GM20000 (cell line): ENCODE results near the gene TIE1.

ENCODE experiments used
- DNase-seq: peaks from one replicate; pipeline ENCODE4 v3.0.0; 2012; ENCODE audit warnings: low spot score
- CTCF ChIP-seq: IDR thresholded peaks from 2 replicates; pipeline ENCODE4 v1.5.1; 2012; ENCODE audit warnings: mild to moderate bottlenecking, control low read depth; ENCODE audit errors: extremely low read depth, missing control alignments

The TIE1 gene

GRCh38 chr1:43294761-43295160 lies 6.0 kb upstream of the TIE1 start:
- no peak for TF ChIP-seq CTCF
- DNase-seq, result no peak

DNA sequence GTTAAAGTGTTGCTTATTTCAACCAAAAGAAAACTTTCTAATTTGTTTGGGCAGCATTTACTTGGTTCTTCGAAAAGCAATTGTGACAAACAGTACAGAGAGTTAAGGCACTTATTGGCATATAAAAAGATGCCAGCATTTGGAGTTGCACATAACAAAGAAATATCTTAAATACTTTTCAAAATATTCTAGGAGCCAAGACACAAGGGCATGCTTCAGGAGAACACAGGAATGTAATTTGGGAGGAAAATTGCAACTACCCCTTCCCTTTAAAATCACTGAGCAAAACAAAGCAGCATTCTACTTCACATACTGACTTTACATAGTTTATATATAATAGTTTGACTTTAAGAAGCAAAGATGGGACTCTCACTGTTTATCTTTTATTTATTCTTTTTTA lies 4.6 kb upstream of the TIE1 start:
- DNase-seq, result no peak
- TF ChIP-seq CTCF, result no peak

GRCh38 chr1:43298055-43298454 lies 2.7 kb upstream of the TIE1 start:
- no peak for DNase-seq
- TF ChIP-seq CTCF, result no peak

DNA sequence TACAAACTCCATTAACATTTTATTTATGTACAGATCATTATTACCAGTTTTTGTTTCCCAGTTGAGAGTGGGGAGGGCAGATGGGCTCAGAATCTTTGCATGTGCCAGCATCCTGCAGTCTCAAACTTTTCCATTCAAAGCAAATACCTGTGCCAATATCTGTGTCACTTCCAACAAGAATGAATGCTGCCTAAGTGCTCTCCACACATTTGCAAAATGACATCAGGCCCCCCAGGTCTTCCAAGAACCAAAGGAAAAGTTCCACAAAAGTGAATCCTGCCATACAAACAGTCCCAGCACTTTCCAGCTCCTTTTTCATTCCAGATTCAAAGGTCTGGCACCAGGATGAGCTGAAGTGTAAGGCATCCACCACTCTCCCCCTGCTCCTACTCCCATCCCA lies 1.7 kb upstream of the TIE1 start:
- DNase-seq, result no peak
- TF ChIP-seq CTCF, result no peak

DNA sequence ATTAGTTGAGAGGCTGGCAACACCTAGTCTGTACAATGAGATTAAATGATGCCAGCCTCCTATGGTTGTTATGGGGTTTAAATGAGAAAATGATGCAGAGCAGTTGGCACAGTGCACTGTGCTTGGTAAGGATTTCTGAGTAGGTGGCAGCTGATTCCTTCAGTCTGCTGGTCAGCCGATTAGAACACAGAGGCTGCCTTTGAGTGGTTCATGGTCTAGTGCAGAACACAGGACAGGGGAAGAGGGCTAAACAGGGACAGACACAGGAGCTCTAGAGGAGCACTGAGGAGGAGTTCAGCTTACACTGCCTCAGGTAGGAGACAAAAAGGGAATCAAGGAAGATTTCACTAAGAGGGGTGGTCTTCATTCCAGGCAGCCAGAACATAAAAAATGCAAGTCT lies 1.4 kb downstream of the TIE1 start:
- TF ChIP-seq CTCF, result no peak
- no peak for DNase-seq

DNA sequence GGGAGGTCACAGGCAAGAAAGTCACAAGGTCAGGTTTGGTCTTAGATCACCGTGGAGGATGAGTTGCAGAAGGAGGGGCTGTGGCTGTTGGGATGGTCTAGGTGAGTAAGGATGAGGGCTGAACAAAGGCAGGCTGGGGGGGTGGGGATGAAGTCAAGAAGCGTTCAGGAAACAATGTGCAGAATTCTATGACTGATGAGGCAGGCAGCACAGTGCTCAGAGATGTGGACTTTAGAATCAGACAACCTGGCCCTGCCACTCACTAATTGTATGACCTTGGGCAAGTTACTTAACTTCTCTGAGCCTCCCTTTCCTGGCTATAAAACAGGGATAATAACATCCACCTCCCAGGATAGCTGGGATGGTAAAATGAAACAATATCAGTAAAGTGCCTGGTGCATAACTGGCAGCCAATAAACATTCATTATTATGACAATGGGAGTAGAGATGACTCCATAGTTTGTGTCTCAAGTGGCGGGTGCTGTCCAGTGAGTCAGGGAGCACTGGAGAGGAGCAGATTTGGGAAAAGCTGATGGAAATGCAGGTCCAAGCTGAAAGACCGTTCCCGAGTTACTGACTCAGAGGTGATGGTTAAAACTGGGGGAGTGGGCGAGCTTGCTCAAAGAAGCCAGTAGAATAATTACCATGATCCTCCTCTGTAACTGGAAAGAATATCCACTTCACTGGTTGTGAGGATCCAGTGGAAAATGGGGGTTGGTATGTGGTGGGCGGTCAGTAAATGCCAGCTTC lies 2.1 kb downstream of the TIE1 start:
- no peak for DNase-seq
- no peak for TF ChIP-seq CTCF

DNA sequence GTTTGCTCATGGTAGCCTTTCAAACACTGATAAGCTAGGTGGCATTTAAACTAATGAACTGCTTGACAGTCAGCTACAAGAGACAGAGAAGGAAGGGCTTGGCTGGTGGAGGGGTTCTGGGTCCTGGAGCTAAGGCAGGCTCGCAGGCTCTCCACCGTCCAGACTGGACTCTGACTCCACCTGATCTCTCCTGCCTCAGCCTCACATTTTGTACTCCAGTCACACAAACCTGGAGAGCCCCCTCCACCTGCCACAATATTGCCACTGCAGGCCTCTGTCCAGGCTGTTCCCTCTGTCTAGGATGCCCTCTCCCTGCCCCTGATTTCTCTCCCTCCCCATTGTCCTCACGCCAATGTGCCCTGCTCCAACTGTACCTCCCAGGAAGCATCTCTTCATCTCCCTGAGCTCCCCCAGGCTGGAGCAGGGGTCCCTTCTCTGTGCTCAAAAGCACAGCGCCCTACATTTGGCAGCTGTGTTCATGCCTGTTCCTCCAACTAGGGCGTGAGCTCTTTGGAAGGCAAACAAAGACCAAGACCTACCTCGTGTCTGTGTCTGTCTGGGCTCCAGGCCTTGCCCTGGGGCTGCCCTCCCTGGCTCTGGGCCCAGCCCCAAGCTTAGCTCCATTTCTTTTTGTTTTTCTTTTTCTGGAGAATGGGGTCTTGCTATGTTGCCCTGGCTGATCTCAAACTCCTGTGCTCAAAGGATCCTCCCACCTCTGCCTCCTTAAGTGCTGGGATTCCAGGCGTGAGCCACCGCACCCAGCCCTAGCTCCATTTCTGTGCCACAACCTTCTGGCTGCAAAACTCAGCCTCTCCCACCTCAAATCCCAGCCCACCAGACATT lies 2.9 kb downstream of the TIE1 start:
- no peak for TF ChIP-seq CTCF
- DNase-seq, result no peak
